Caco-2 (cell line): Measurements from ENCODE around the gene MBD6. TPM values are rescaled to one million over a fixed set of nuclear protein-coding genes. Genes with fewer than 3 reads are reported as not detected.

Experiments used
- BruUV-seq: library from RNA; stranded (reverse); fragments of 400-500 nt; replicated peaks from 2 replicates; lab custom pipeline; 2021; lab: Mats Ljungman, UMichigan
- CTCF ChIA-PET: fragments of 300-600 bp; sonication (Branson Sonifier 250); formaldehyde crosslinking; loops from one replicate; lab custom pipeline; 2022; ENCODE audit warnings: antibody characterized with exemption; lab: Charles Lee
- POLR2A ChIA-PET: fragments of 300-600 bp; sonication (Branson Sonifier 250); formaldehyde crosslinking; loops from one replicate; lab custom pipeline; 2022; ENCODE audit warnings: antibody characterized with exemption; lab: Charles Lee
- DNase-seq, 2 experiments: peaks; one replicate each; pipeline versions ENCODE4 v3.0.0 to v3.0.0-alpha.2; 2020 to 2022
- H3K27me3 ChIP-seq: replicated peaks from 2 replicates; pipeline ENCODE4 v1.6.0; 2011; ENCODE audit warnings: low read length; ENCODE audit not compliant: control insufficient read depth, insufficient read depth
- H3K36me3 ChIP-seq: 2 replicates; pipeline ENCODE4 v1.5.1; 2011; ENCODE audit warnings: low read length; ENCODE audit not compliant: control insufficient read depth, insufficient read depth
- H3K4me1 ChIP-seq: fragments of 250-450 bp; sonication (Bioruptor Pico); 2 replicates; pipeline ENCODE4 v1.5.1; 2020; ENCODE audit warnings: mild to moderate bottlenecking
- H3K4me3 ChIP-seq: 2 replicates; pipeline ENCODE4 v1.5.1; 2011; ENCODE audit warnings: low read depth, mild to moderate bottlenecking, control low read depth, low read length
- H3K9me3 ChIP-seq: fragments of 250-450 bp; sonication (Bioruptor Pico); 2 replicates; pipeline ENCODE4 v1.5.1; 2020; ENCODE audit warnings: mild to moderate bottlenecking, moderate library complexity
- H3K27ac Mint-ChIP-seq: one replicate; pipeline ENCODE4 v1.8.0; 2022; ENCODE audit warnings: mixed read lengths; ENCODE audit not compliant: unreplicated experiment
- H3K27me3 Mint-ChIP-seq: one replicate; pipeline ENCODE4 v1.8.0; 2022; ENCODE audit warnings: mixed read lengths; ENCODE audit not compliant: insufficient read depth, unreplicated experiment
- H3K36me3 Mint-ChIP-seq: one replicate; pipeline ENCODE4 v1.8.0; 2022; ENCODE audit warnings: mild to moderate bottlenecking, mixed read lengths; ENCODE audit not compliant: insufficient read depth, unreplicated experiment
- H3K4me1 Mint-ChIP-seq: one replicate; pipeline ENCODE4 v1.8.0; 2022; ENCODE audit warnings: low read depth, mixed read lengths; ENCODE audit not compliant: unreplicated experiment
- H3K4me3 Mint-ChIP-seq: one replicate; pipeline ENCODE4 v1.8.0; 2022; ENCODE audit warnings: mild to moderate bottlenecking, moderate library complexity, mixed read lengths; ENCODE audit not compliant: unreplicated experiment
- H3K9me3 Mint-ChIP-seq: one replicate; pipeline ENCODE4 v1.8.0; 2022; ENCODE audit warnings: mixed read lengths; ENCODE audit not compliant: unreplicated experiment
- intact Hi-C: fragments of 100-400 bp; cut with micrococcal nuclease; formaldehyde crosslinking; loops from one replicate; pipeline ENCODE4 v1.10.0; 2022; ENCODE audit not compliant: unreplicated experiment
- total RNA-seq: library from RNA; stranded (reverse); gene quantifications from 2 replicates; pipeline ENCODE4 v1.2.3, GENCODE V29; 2022
- TF ChIP-seq, protein P1 (sequence below), 2 experiments: fragments of 200-600 bp in 1 of 2; IDR thresholded peaks; 1 replicate in 1 of 2; 2 replicates in 1 of 2; pipeline versions ENCODE4 v1.5.1 to v1.8.0; 2011 to 2022; ENCODE audit warnings: antibody characterized with exemption in 1 of 2, control low read depth in 1 of 2, inconsistent platforms in 1 of 2, low read depth in 1 of 2, low read length in 1 of 2, mild to moderate bottlenecking in 1 of 2, moderate library complexity in 1 of 2; ENCODE audit not compliant: insufficient read depth in 1 of 2, severe bottlenecking in 1 of 2, unreplicated experiment in 1 of 2

The MBD6 gene
- total RNA-seq, 1 experiment from 2014 or later = 82.2 TPM

DNA sequence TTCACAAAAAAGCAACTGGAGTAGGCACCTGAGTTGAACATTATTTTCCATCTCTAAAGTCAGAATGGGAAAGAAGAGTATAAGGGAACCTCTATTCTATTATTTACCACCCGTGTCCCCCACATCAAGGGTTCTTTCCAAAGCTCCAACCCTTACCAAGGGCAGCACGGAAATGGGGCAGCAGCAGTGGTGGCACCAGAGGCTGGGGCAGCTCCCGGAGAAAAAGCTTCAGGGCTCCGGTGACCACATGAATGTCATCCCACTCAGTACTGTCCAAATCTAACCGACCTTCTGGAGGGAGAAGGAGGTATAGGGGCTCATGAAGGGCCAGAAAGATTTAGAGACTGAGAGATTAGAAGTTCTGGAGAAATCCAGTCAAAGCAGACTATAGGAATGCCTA is 48.7 kb upstream of the MBD6 start:
- ChIA-PET CTCF (interaction anchor here (0.8 kb wide), 1 partner anchor 15 kb away, joined by 5 read pairs; no protein-coding TSS in a partner anchor), POLR2A (no interaction called here)
- H3K27ac Mint-ChIP-seq = no peak overlapping the region
- Histone ChIP-seq H3K4me1 (no peaks in the 10 kb centered on the region), H3K36me3 (no peaks in the 10 kb centered on the region), H3K27me3 (no peaks in the 10 kb centered on the region), H3K4me3 (no peak overlapping the region), H3K9me3 (no peaks in the 10 kb centered on the region)
- H3K4me3 Mint-ChIP-seq = no peak overlapping the region
- TF ChIP-seq, protein P1, sequence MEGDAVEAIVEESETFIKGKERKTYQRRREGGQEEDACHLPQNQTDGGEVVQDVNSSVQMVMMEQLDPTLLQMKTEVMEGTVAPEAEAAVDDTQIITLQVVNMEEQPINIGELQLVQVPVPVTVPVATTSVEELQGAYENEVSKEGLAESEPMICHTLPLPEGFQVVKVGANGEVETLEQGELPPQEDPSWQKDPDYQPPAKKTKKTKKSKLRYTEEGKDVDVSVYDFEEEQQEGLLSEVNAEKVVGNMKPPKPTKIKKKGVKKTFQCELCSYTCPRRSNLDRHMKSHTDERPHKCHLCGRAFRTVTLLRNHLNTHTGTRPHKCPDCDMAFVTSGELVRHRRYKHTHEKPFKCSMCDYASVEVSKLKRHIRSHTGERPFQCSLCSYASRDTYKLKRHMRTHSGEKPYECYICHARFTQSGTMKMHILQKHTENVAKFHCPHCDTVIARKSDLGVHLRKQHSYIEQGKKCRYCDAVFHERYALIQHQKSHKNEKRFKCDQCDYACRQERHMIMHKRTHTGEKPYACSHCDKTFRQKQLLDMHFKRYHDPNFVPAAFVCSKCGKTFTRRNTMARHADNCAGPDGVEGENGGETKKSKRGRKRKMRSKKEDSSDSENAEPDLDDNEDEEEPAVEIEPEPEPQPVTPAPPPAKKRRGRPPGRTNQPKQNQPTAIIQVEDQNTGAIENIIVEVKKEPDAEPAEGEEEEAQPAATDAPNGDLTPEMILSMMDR (IDR thresholded peaks at IDR 0.05; ENCODE audit: insufficient read depth in 1 of 2, low read depth in 1 of 2, low read length in 1 of 2, severe bottlenecking in 1 of 2, unreplicated experiment in 1 of 2) = no peak
- H3K4me1 Mint-ChIP-seq = no peaks in the 10 kb centered on the region
- H3K9me3 Mint-ChIP-seq = no peaks in the 10 kb centered on the region
- no TSS peak for BruUV-seq
- intact Hi-C loops = no loop called here
- peaks cover 4% of the 10 kb centered on the region for H3K27me3 Mint-ChIP-seq
- no peak for DNase-seq
- H3K36me3 Mint-ChIP-seq = no peaks in the 10 kb centered on the region

- intact Hi-C loops = no loop called here
- H3K27ac Mint-ChIP-seq = no peak overlapping the region
- DNase-seq = no peak
- TF ChIP-seq, protein P1 (IDR thresholded peaks at IDR 0.05; ENCODE audit: insufficient read depth in 1 of 2, low read depth in 1 of 2, low read length in 1 of 2, severe bottlenecking in 1 of 2, unreplicated experiment in 1 of 2) = no peak
- H3K4me3 ChIP-seq = no peak overlapping the region
- no peaks in the 10 kb centered on the region for H3K4me1 ChIP-seq
- no peaks in the 10 kb centered on the region for H3K9me3 Mint-ChIP-seq
- no peaks in the 10 kb centered on the region for H3K4me1 Mint-ChIP-seq
- POLR2A ChIA-PET = no interaction called here
- H3K27me3 ChIP-seq = no peaks in the 10 kb centered on the region
- H3K27me3 Mint-ChIP-seq = peaks cover 6% of the 10 kb centered on the region
- no peaks in the 10 kb centered on the region for H3K36me3 Mint-ChIP-seq
- H3K9me3 ChIP-seq = no peaks in the 10 kb centered on the region
- CTCF ChIA-PET = interaction anchor here (0.8 kb wide), 1 partner anchor 16 kb away, joined by 5 read pairs; no protein-coding TSS in a partner anchor
- no peak overlapping the region for H3K4me3 Mint-ChIP-seq
- no TSS peak for BruUV-seq
- no peaks in the 10 kb centered on the region for H3K36me3 ChIP-seq
These were observed 48.2 kb upstream of the MBD6 start for GRCh38 chr12:57474430-57474829.

- Histone ChIP-seq H3K27me3 (no peaks in the 10 kb centered on the region), H3K4me1 (no peaks in the 10 kb centered on the region), H3K9me3 (no peaks in the 10 kb centered on the region), H3K4me3 (no peak overlapping the region), H3K36me3 (no peaks in the 10 kb centered on the region)
- ChIA-PET POLR2A (no interaction called here), CTCF (no interaction called here)
- no peaks in the 10 kb centered on the region for H3K36me3 Mint-ChIP-seq
- H3K4me3 Mint-ChIP-seq = no peak overlapping the region
- no peak for DNase-seq
- H3K4me1 Mint-ChIP-seq = no peaks in the 10 kb centered on the region
- H3K9me3 Mint-ChIP-seq = no peaks in the 10 kb centered on the region
- intact Hi-C loops = no loop called here
- TF ChIP-seq, protein P1 (IDR thresholded peaks at IDR 0.05; ENCODE audit: insufficient read depth in 1 of 2, low read depth in 1 of 2, low read length in 1 of 2, severe bottlenecking in 1 of 2, unreplicated experiment in 1 of 2) = no peak
- H3K27me3 Mint-ChIP-seq = peaks cover 10% of the 10 kb centered on the region
- no TSS peak for BruUV-seq
- H3K27ac Mint-ChIP-seq = no peak overlapping the region
These were observed 47.8 kb upstream of the MBD6 start for GRCh38 chr12:57474862-57475261.
